ENCODE data around the gene EIF4H. TPM values are rescaled to one million over a fixed set of nuclear protein-coding genes. Genes with fewer than 3 reads are reported as not detected.

EIF4H gene
- total and polyA plus RNA-seq, 2 experiments from 2014 or later: 183 to 309 TPM

DNA sequence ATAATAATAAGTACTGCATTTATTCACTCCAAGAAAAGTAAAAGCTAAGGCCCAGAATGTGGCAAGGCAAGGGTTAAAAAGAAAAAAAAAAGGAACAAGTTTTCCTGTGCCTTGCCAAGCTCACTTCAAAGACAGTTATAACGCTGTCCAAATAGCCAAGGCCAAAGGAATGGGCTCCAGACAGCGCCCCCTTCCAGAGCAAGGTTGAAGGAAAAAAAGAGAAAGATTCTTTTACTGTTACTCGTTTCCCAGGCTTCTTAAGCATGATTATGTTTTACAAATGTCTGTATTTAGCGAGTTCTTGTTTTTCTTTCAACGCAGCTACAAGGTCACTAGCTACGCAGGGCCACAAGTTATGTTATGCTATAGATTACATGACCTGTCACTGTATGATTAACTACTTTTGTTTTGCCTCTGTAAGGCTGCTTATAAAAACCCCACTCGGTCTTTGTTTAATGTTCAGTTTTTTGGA, 9.1 kb upstream of the EIF4H start:
- TF ChIP-seq CTCF (conservative IDR thresholded peaks at IDR 0.05; ENCODE audit: low read depth in 2 of 2): peak; percentile 72 to 81
- no peak for TF ChIP-seq STAT1 (IDR thresholded peaks at IDR 0.05; ENCODE audit: unreplicated experiment)
- no peak for TF ChIP-seq CREB1 (CRISPR knock-in tag; IDR thresholded peaks at IDR 0.05; ENCODE audit: low read depth)
- Histone ChIP-seq H3F3A (replicated peaks; ENCODE audit: low read depth) (0 out of 2 replicates have a peak, but pooled peaks cover 3% of the 10 kb centered on the region), H3K4me1 (ENCODE audit: insufficient read depth) (no peaks in the 10 kb centered on the region), H3K27me3 (ENCODE audit: insufficient read depth) (no peaks in the 10 kb centered on the region), H3K4me3 (no peak overlapping the region), H4K20me1 (replicated peaks; ENCODE audit: insufficient read depth) (no peaks in the 10 kb centered on the region), H3K36me3 (ENCODE audit: insufficient read depth) (no peaks in the 10 kb centered on the region), H3K4me2 (no peak overlapping the region), H3K27ac (ENCODE audit: low read depth) (no peak overlapping the region), H3K9me2 (ENCODE audit: insufficient read depth) (no peaks in the 10 kb centered on the region), H3K79me2 (replicated peaks; ENCODE audit: insufficient read depth) (no peaks in the 10 kb centered on the region), H2AFZ (0 out of 2 replicates have a peak overlapping the region, but pooled peaks have one; percentile 64)
- H3K36me3 Mint-ChIP-seq (ENCODE audit: low read depth): peaks cover 8% of the 10 kb centered on the region
- no peaks in the 10 kb centered on the region for H3K4me1 Mint-ChIP-seq
- H3K27ac Mint-ChIP-seq: no peak overlapping the region
- ATAC-seq (peak; percentile 76), DNase-seq (ENCODE audit: low spot score) (peak; percentile 80)
- H3K9me3 Mint-ChIP-seq: peaks cover 7% of the 10 kb centered on the region
- H3K27me3 Mint-ChIP-seq (ENCODE audit: insufficient read depth, low read depth, poor library complexity): peaks cover 8% of the 10 kb centered on the region
- H3K4me3 Mint-ChIP-seq: no peak overlapping the region

DNA sequence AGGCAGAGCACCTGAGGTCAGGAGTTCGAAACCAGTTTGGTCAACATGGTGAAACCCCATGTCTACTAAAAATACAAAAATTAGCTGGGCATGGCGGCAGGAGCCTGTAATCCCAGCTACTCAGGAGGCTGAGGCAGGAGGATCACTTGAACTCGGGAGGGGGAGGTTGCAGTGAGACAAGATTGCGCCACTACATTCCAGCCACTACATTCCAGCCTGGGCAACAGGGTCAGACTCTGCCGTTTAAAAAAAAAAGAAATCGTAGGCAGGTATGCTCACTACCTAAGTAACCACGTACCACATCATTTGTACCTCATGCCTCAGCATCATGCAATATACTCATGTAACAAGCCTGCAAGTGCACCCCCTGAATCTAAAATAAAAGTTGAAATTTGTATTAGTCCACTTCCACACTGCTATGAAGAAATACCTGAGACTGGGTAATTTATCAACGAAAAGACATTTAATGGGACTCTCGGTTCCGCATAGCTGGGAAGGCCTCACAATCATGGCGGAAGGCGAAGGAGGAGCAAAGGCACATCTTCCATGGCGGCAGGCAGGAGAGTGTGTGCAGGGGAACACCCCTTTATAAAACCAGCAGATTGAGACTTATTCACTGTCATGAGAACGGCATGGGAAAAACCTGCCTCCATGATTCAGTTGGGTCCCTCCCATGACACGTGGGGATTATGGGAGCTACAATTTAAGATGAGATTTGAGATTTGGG, 8.1 kb upstream of the EIF4H start:
- no peaks in the 10 kb centered on the region for H4K20me1 ChIP-seq (replicated peaks; ENCODE audit: insufficient read depth)
- no peak overlapping the region for H3K27ac Mint-ChIP-seq
- H3F3A ChIP-seq (replicated peaks; ENCODE audit: low read depth): 0 out of 2 replicates have a peak, but pooled peaks cover 3% of the 10 kb centered on the region
- H3K4me1 Mint-ChIP-seq: no peaks in the 10 kb centered on the region
- H3K4me3 Mint-ChIP-seq: no peak overlapping the region
- H2AFZ ChIP-seq: no peak overlapping the region
- no peaks in the 10 kb centered on the region for H3K27me3 ChIP-seq (ENCODE audit: insufficient read depth)
- peaks cover 8% of the 10 kb centered on the region for H3K27me3 Mint-ChIP-seq (ENCODE audit: insufficient read depth, low read depth, poor library complexity)
- H3K36me3 Mint-ChIP-seq (ENCODE audit: low read depth): peaks cover 8% of the 10 kb centered on the region
- no peak overlapping the region for H3K4me3 ChIP-seq
- H3K36me3 ChIP-seq (ENCODE audit: insufficient read depth): no peaks in the 10 kb centered on the region
- DNase-seq (ENCODE audit: low spot score) (no peak), ATAC-seq (no peak)
- peaks cover 7% of the 10 kb centered on the region for H3K9me3 Mint-ChIP-seq
- H3K4me1 ChIP-seq (ENCODE audit: insufficient read depth): no peaks in the 10 kb centered on the region
- H3K79me2 ChIP-seq (replicated peaks; ENCODE audit: insufficient read depth): no peaks in the 10 kb centered on the region
- no peak overlapping the region for H3K27ac ChIP-seq (ENCODE audit: low read depth)
- no peaks in the 10 kb centered on the region for H3K9me2 ChIP-seq (ENCODE audit: insufficient read depth)
- H3K4me2 ChIP-seq: no peak overlapping the region
- TF ChIP-seq ZNF462 (CRISPR knock-in tag; IDR thresholded peaks at IDR 0.05) (no peak), NANOG (IDR thresholded peaks at IDR 0.05; ENCODE audit: borderline replicate concordance) (no peak), STAT1 (IDR thresholded peaks at IDR 0.05; ENCODE audit: unreplicated experiment) (no peak), CREB1 (CRISPR knock-in tag; IDR thresholded peaks at IDR 0.05; ENCODE audit: low read depth) (no peak), REST (IDR thresholded peaks at IDR 0.05; ENCODE audit: unreplicated experiment) (no peak), JUNB (IDR thresholded peaks at IDR 0.05; ENCODE audit: unreplicated experiment) (no peak), POLR2AphosphoS5 (IDR thresholded peaks at IDR 0.05; ENCODE audit: low read depth) (no peak), EZH2 (IDR thresholded peaks at IDR 0.05; ENCODE audit: low read depth, unreplicated experiment) (no peak)

All from GM23338 (cell line).